Endothelial cell of umbilical vein (primary cell): Measurements from ENCODE around the gene ASB7. TPM values are rescaled to one million over a fixed set of nuclear protein-coding genes. Genes with fewer than 3 reads are reported as not detected.

Experiments
- BruUV-seq: library from RNA; stranded (reverse); fragments of 400-500 nt; replicated peaks from 2 replicates; lab custom pipeline; 2021; lab: Mats Ljungman, UMichigan
- CTCF ChIA-PET: fragments of 300-600, 350-600 bp; sonication (Branson Sonifier 250); formaldehyde crosslinking; loops from one replicate; lab custom pipeline; 2021; ENCODE audit warnings: antibody characterized with exemption, inconsistent platforms; lab: Charles Lee
- POLR2A ChIA-PET: fragments of 300-600, 350-600 bp; sonication (Branson Sonifier 250); formaldehyde crosslinking; loops from one replicate; lab custom pipeline; 2021; ENCODE audit warnings: antibody characterized with exemption, inconsistent platforms; lab: Charles Lee
- DNase-seq: peaks from one replicate; pipeline ENCODE4 v3.0.0-alpha.2; 2011; ENCODE audit warnings: low read depth, low spot score
- FAIRE-seq: peaks from 2 replicates; lab custom pipeline; 2011; peaks lifted over from hg19 to GRCh38; lab: Jason Lieb, UNC
- H2AFZ ChIP-seq: 2 replicates; pipeline ENCODE4 v1.6.0; 2012; ENCODE audit warnings: low read depth, low read length, control low read depth, inconsistent platforms
- H3K27ac ChIP-seq: 2 replicates; pipeline ENCODE4 v1.5.1; 2011; ENCODE audit warnings: low read depth, mild to moderate bottlenecking, control low read depth, low read length, moderate library complexity; ENCODE audit not compliant: insufficient read depth
- H3K27me3 ChIP-seq, 2 experiments: 2 replicates each; pipeline versions ENCODE4 v1.6.0 to v1.6.1; 2011; ENCODE audit warnings: low read length in 2 of 2, mixed read lengths in 1 of 2; ENCODE audit not compliant: control insufficient read depth in 2 of 2, insufficient read depth in 2 of 2
- H3K36me3 ChIP-seq, 2 experiments: 2 replicates in 1 of 2; 3 replicates in 1 of 2; pipeline ENCODE4 v1.5.1; 2011; ENCODE audit warnings: low read length in 2 of 2, mild to moderate bottlenecking in 1 of 2, moderate library complexity in 1 of 2; ENCODE audit not compliant: control insufficient read depth in 2 of 2, insufficient read depth in 2 of 2; ENCODE audit errors: extremely low read depth in 1 of 2
- H3K4me1 ChIP-seq: 3 replicates; pipeline ENCODE4 v1.5.1; 2011; ENCODE audit warnings: mild to moderate bottlenecking, low read length; ENCODE audit not compliant: control insufficient read depth, insufficient read depth; ENCODE audit errors: extremely low read depth
- H3K4me2 ChIP-seq: 2 replicates; pipeline ENCODE4 v1.6.1; 2011; ENCODE audit warnings: low read length, control low read depth, mixed read lengths; ENCODE audit not compliant: insufficient read depth
- H3K4me3 ChIP-seq, 3 experiments: fragments of 200-600 bp in 1 of 3; sonication (generic), shearing (Covaris generic) in 1 of 3; replicated peaks in 1 of 3; 2 replicates each; pipeline ENCODE4 v1.5.1; 2011 to 2016; ENCODE audit warnings: control low read depth in 3 of 3, low read length in 3 of 3, mild to moderate bottlenecking in 2 of 3, inconsistent platforms in 1 of 3, low read depth in 1 of 3, moderate library complexity in 1 of 3; ENCODE audit not compliant: insufficient read depth in 1 of 3
- H3K79me2 ChIP-seq: 2 replicates; pipeline ENCODE4 v1.6.0; 2012; ENCODE audit warnings: low read length, inconsistent platforms; ENCODE audit not compliant: control insufficient read depth, insufficient read depth
- H3K9ac ChIP-seq: replicated peaks from 2 replicates; pipeline ENCODE3; 2011; ENCODE audit warnings: low read length, control low read depth; ENCODE audit not compliant: insufficient read depth; ENCODE audit errors: extremely low read depth
- H3K9me1 ChIP-seq: replicated peaks from 3 replicates; pipeline ENCODE4 v1.6.0; 2011; ENCODE audit warnings: mild to moderate bottlenecking, low read length; ENCODE audit not compliant: control insufficient read depth, insufficient read depth; ENCODE audit errors: extremely low read depth
- H3K9me3 ChIP-seq: replicated peaks from 2 replicates; pipeline ENCODE4 v1.5.1; 2012; ENCODE audit warnings: low read length, inconsistent platforms; ENCODE audit not compliant: control insufficient read depth, insufficient read depth
- H4K20me1 ChIP-seq: replicated peaks from 2 replicates; pipeline ENCODE3; 2011; ENCODE audit warnings: mild to moderate bottlenecking, low read length; ENCODE audit not compliant: control insufficient read depth, insufficient read depth; ENCODE audit errors: extremely low read depth
- CTCF ChIP-seq, 2 donors: IDR thresholded peaks; 1 replicate in 1 of 2; 2 replicates in 1 of 2; pipeline ENCODE4 v1.5.1; 2011; ENCODE audit warnings: low read length in 2 of 2, mild to moderate bottlenecking in 2 of 2, moderate library complexity in 2 of 2, control low read depth in 1 of 2, inconsistent platforms in 1 of 2, low read depth in 1 of 2; ENCODE audit not compliant: insufficient read depth in 1 of 2; ENCODE audit errors: extremely low read depth in 1 of 2
- EZH2 ChIP-seq: IDR thresholded peaks from 2 replicates; pipeline ENCODE4 v1.6.1; 2012; ENCODE audit warnings: borderline replicate concordance, low read depth, mild to moderate bottlenecking, moderate library complexity, low read length, inconsistent platforms; ENCODE audit not compliant: severe bottlenecking
- FOS ChIP-seq: IDR thresholded peaks from 2 replicates; pipeline ENCODE4 v1.6.1; 2011; ENCODE audit warnings: mild to moderate bottlenecking, low read length, moderate library complexity, borderline replicate concordance; ENCODE audit not compliant: insufficient read depth
- GATA2 ChIP-seq: IDR thresholded peaks from 2 replicates; pipeline ENCODE4 v1.7.0; 2011; ENCODE audit warnings: low read depth, mild to moderate bottlenecking, moderate library complexity, mixed read lengths, low read length; ENCODE audit not compliant: insufficient read length, insufficient read depth
- JUN ChIP-seq: IDR thresholded peaks from 2 replicates; pipeline ENCODE4 v1.6.1; 2011; ENCODE audit warnings: borderline replicate concordance, low read depth; ENCODE audit not compliant: insufficient read length, insufficient read depth
- MAX ChIP-seq: IDR thresholded peaks from 2 replicates; pipeline ENCODE4 v1.6.1; 2011; ENCODE audit not compliant: insufficient read depth, insufficient read length
- MYC ChIP-seq: IDR thresholded peaks from one replicate; pipeline ENCODE4 v1.6.1; 2011; ENCODE audit warnings: mild to moderate bottlenecking, low read depth, low read length
- POLR2A ChIP-seq: IDR thresholded peaks from 2 replicates; pipeline ENCODE4 v1.6.1; 2012; ENCODE audit warnings: low read depth, mild to moderate bottlenecking, control low read depth, low read length
- POLR2AphosphoS5 ChIP-seq: IDR thresholded peaks from 2 replicates; pipeline ENCODE4 v1.6.1; 2012; ENCODE audit warnings: low read depth, mild to moderate bottlenecking, control low read depth, low read length, moderate library complexity; ENCODE audit not compliant: insufficient read depth
- dilution Hi-C: fragments of 300-500 bp; cut with MboI; formaldehyde crosslinking; loops from one replicate; pipeline ENCODE4 v1.15.0; 2019; ENCODE audit warnings: low sequenced_read_pairs; ENCODE audit not compliant: extremely low pct_ligation_motif_present
- intact Hi-C: fragments of 100-400 bp; cut with micrococcal nuclease; formaldehyde crosslinking; loops from one replicate; pipeline ENCODE4 v1.10.0; 2022
- polyA plus RNA-seq, 4 experiments: library from polyadenylated mRNA; depleted of rRNA in 3 of 4; stranded (reverse) in 3 of 4; unstranded in 1 of 4; fragments of >200 nt; gene quantifications; 2 replicates each; pipeline versions ENCODE4 v1.2.1 to v1.2.3, GENCODE V29; 2011 to 2012; ENCODE audit warnings: missing spikeins in 1 of 4
- total RNA-seq: library from RNA; stranded (reverse); gene quantifications from 2 replicates; pipeline ENCODE4 v1.2.3, GENCODE V29; 2021

The ASB7 gene
- total and polyA plus RNA-seq, 2 donors (not counting 3 experiments of a cell fraction or from before 2014, with no cell fraction given): 6.8 to 13.3 TPM

GRCh38 chr15:100691321-100691720, 88.9 kb downstream of the ASB7 start:
- no peaks in the 10 kb centered on the region for H3K27me3 ChIP-seq
- no peaks in the 10 kb centered on the region for H3K79me2 ChIP-seq
- no peaks in the 10 kb centered on the region for H3K9me3 ChIP-seq
- H3K4me2 ChIP-seq: no peak overlapping the region
- no peaks in the 10 kb centered on the region for H3K36me3 ChIP-seq
- H3K9me1 ChIP-seq: no peaks in the 10 kb centered on the region
- ChIA-PET POLR2A (no interaction called here), CTCF (interaction anchor here (0.8 to 1.5 kb wide), 2 partner anchors 20 to 182 kb away, joined by 4 read pairs; no protein-coding TSS in a partner anchor)
- BruUV-seq: no TSS peak
- H3K4me3 ChIP-seq: no peak overlapping the region
- FAIRE-seq (no peak), DNase-seq (no peak)
- no peaks in the 10 kb centered on the region for H4K20me1 ChIP-seq
- no peak overlapping the region for H3K27ac ChIP-seq
- intact Hi-C loops (no loop called here), dilution Hi-C loops (no loop called here)
- no peak overlapping the region for H2AFZ ChIP-seq
- TF ChIP-seq CTCF (IDR thresholded peaks at IDR 0.05; ENCODE audit: extremely low read depth in 1 of 2, insufficient read depth in 1 of 2, low read depth in 1 of 2, low read length in 2 of 2): no peak
- TF ChIP-seq POLR2AphosphoS5: no peak
- TF ChIP-seq MAX: no peak
- TF ChIP-seq EZH2: no peak
- TF ChIP-seq POLR2A: no peak
- TF ChIP-seq JUN: no peak
- TF ChIP-seq GATA2: no peak
- no peak for TF ChIP-seq MYC
- no peak for TF ChIP-seq FOS
- H3K4me1 ChIP-seq: peaks cover 8% of the 10 kb centered on the region
- no peak overlapping the region for H3K9ac ChIP-seq
